ENCODE measurements around the gene KCNAB3.

The KCNAB3 gene

DNA sequence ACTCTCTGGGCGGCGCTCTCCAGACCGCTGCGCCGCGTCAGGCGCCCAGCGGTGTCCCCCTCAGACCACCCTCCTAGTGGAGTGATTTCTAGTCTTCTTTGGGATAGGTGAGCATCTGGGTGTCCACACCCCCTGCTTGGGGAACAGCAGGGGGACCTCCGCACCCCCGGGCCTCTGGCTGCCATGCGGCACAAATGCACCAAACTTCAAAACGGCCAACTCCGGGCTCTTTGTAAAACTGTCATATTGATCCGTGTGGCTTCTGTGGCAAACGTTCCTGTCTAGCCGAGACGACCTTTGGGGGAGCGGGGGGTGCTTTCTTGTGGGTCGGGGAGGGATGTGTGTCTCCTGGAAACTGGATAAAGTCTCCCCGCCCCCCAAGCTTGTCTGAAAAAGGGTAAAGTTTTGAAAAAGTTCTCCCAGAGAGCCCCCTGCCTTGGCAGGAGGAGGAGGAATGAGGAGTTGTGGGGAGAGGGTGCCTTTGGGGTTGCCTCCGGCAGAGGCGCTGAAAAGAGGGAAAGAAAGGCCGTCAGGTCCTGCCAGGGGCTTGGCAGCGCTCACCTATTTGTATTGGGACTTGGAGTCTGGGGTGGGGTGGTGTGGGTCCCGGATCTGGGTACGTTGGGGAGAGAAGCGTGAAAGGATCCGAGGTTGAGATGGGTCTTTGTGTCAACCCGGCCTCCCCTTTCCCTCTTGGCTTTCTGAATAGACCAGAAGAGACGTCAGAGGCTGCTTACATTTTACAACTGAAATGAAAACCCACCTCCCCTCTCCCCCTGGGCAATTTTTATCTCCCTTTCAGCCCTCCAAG is 43.2 kb downstream of the KCNAB3 start (continued):
- TF ChIP-seq, protein P1, sequence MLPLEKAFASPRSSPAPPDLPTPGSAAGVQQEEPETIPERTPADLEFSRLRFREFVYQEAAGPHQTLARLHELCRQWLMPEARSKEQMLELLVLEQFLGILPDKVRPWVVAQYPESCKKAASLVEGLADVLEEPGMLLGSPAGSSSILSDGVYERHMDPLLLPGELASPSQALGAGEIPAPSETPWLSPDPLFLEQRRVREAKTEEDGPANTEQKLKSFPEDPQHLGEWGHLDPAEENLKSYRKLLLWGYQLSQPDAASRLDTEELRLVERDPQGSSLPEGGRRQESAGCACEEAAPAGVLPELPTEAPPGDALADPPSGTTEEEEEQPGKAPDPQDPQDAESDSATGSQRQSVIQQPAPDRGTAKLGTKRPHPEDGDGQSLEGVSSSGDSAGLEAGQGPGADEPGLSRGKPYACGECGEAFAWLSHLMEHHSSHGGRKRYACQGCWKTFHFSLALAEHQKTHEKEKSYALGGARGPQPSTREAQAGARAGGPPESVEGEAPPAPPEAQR (tag by site-specific recombination; IDR thresholded peaks at IDR 0.05): no peak
- TF ChIP-seq ZNF423 (tag by site-specific recombination; IDR thresholded peaks at IDR 0.05) (peak; percentile 97), ZNF366 (tag by site-specific recombination; conservative IDR thresholded peaks at IDR 0.05) (no peak; the same call in 1 of the 2 replicates), ZNF391 (tag by site-specific recombination; IDR thresholded peaks at IDR 0.05; ENCODE audit: borderline replicate concordance, low read depth) (no peak), ZNF121 (tag by site-specific recombination; IDR thresholded peaks at IDR 0.05) (no peak), ZNF530 (tag by site-specific recombination; IDR thresholded peaks at IDR 0.05; ENCODE audit: low read depth) (no peak), ZNF138 (tag by site-specific recombination; IDR thresholded peaks at IDR 0.05; ENCODE audit: borderline replicate concordance) (no peak), ZNF624 (tag by site-specific recombination; IDR thresholded peaks at IDR 0.05) (no peak), OSR2 (tag by site-specific recombination; IDR thresholded peaks at IDR 0.05) (no peak), WT1 (tag by site-specific recombination; IDR thresholded peaks at IDR 0.05) (peak; percentile 93), SP2 (tag by site-specific recombination; IDR thresholded peaks at IDR 0.05) (peak; percentile 16), ZNF529 (tag by site-specific recombination; IDR thresholded peaks at IDR 0.05; ENCODE audit: insufficient replicate concordance) (no peak), ZNF335 (tag by site-specific recombination; conservative IDR thresholded peaks at IDR 0.05) (peak; percentile 72)
- TF ChIP-seq, protein P2, sequence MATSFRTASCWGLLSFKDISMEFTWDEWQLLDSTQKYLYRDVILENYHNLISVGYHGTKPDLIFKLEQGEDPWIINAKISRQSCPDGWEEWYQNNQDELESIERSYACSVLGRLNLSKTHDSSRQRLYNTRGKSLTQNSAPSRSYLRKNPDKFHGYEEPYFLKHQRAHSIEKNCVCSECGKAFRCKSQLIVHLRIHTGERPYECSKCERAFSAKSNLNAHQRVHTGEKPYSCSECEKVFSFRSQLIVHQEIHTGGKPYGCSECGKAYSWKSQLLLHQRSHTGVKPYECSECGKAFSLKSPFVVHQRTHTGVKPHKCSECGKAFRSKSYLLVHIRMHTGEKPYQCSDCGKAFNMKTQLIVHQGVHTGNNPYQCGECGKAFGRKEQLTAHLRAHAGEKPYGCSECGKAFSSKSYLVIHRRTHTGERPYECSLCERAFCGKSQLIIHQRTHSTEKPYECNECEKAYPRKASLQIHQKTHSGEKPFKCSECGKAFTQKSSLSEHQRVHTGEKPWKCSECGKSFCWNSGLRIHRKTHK (tag by site-specific recombination; IDR thresholded peaks at IDR 0.05): no peak
- TF ChIP-seq, protein P3, sequence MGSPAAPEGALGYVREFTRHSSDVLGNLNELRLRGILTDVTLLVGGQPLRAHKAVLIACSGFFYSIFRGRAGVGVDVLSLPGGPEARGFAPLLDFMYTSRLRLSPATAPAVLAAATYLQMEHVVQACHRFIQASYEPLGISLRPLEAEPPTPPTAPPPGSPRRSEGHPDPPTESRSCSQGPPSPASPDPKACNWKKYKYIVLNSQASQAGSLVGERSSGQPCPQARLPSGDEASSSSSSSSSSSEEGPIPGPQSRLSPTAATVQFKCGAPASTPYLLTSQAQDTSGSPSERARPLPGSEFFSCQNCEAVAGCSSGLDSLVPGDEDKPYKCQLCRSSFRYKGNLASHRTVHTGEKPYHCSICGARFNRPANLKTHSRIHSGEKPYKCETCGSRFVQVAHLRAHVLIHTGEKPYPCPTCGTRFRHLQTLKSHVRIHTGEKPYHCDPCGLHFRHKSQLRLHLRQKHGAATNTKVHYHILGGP (tag by site-specific recombination; IDR thresholded peaks at IDR 0.05): no peak
- TF ChIP-seq, protein P4, sequence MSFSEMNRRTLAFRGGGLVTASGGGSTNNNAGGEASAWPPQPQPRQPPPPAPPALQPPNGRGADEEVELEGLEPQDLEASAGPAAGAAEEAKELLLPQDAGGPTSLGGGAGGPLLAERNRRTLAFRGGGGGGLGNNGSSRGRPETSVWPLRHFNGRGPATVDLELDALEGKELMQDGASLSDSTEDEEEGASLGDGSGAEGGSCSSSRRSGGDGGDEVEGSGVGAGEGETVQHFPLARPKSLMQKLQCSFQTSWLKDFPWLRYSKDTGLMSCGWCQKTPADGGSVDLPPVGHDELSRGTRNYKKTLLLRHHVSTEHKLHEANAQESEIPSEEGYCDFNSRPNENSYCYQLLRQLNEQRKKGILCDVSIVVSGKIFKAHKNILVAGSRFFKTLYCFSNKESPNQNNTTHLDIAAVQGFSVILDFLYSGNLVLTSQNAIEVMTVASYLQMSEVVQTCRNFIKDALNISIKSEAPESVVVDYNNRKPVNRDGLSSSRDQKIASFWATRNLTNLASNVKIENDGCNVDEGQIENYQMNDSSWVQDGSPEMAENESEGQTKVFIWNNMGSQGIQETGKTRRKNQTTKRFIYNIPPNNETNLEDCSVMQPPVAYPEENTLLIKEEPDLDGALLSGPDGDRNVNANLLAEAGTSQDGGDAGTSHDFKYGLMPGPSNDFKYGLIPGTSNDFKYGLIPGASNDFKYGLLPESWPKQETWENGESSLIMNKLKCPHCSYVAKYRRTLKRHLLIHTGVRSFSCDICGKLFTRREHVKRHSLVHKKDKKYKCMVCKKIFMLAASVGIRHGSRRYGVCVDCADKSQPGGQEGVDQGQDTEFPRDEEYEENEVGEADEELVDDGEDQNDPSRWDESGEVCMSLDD (tag by site-specific recombination; IDR thresholded peaks at IDR 0.05): no peak; the same call in none of the 2 replicates
- TF ChIP-seq, protein P5, sequence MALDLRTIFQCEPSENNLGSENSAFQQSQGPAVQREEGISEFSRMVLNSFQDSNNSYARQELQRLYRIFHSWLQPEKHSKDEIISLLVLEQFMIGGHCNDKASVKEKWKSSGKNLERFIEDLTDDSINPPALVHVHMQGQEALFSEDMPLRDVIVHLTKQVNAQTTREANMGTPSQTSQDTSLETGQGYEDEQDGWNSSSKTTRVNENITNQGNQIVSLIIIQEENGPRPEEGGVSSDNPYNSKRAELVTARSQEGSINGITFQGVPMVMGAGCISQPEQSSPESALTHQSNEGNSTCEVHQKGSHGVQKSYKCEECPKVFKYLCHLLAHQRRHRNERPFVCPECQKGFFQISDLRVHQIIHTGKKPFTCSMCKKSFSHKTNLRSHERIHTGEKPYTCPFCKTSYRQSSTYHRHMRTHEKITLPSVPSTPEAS (tag by site-specific recombination; IDR thresholded peaks at IDR 0.05): no peak
- TF ChIP-seq, protein P6, sequence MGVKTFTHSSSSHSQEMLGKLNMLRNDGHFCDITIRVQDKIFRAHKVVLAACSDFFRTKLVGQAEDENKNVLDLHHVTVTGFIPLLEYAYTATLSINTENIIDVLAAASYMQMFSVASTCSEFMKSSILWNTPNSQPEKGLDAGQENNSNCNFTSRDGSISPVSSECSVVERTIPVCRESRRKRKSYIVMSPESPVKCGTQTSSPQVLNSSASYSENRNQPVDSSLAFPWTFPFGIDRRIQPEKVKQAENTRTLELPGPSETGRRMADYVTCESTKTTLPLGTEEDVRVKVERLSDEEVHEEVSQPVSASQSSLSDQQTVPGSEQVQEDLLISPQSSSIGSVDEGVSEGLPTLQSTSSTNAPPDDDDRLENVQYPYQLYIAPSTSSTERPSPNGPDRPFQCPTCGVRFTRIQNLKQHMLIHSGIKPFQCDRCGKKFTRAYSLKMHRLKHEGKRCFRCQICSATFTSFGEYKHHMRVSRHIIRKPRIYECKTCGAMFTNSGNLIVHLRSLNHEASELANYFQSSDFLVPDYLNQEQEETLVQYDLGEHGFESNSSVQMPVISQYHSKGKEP (tag by site-specific recombination; IDR thresholded peaks at IDR 0.05): peak; percentile 69; the same call in 1 of the 2 replicates

All from HEK293 (cell line).